HG03460 (cell line): ENCODE data around the gene CRK.

Source experiments
- ATAC-seq: cut with Tn5 transposase; IDR thresholded peaks from one replicate; pipeline ENCODE4 v1.9.1; 2021; ENCODE audit not compliant: unreplicated experiment

The CRK gene

DNA sequence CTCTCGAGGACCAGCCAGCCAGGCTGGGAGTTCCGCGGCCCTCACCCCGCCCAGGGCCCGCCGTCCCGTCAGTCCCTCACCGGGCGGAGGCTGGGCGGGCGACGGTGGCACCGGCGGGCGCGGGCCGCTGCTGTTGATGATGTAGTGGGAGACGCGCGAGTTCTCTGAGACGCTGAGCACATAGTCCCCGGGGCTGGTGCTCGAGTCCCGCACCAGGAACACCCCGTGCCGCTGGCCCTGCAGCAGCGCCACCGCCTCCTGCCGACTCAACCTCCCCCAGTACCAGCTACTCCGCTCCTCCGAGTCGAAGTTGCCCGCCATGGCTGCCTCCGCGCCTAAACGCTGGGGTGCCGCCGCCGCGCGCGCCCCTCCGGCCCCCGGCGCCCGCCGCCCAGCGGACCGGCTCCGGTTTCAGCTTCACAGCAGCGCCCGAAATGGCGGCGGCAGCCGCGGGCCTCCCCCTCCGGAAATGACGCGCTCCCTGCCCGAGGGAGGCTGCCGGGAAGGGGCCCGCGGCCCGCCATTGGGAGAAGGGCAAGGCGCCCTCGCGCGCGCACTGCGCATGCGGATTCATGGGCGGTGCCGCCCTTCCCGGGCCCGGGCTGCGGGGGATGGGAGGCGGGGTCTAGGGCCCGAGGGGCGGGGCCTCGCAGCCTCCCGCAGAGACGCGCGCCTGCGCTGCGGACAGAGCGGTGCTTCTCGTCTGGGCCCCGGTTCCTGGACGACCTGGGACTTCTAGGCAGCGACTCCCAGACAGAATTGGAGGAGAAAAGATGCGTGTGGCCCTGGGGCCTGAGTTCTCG lies at the start of gene CRK:
Gene CRK, minus strand, starts transcription at position 436 of the 803 bp plus-strand sequence. Its CDS starts 115 bp downstream, at position 321.
- peak; percentile 71 for ATAC-seq

- ATAC-seq: no peak
Measured at GRCh38 chr17:1505586-1505985, 49.6 kb upstream of the CRK start.

GRCh38 chr17:1504866-1505265 lies 48.8 kb upstream of the CRK start:
- ATAC-seq: no peak

GRCh38 chr17:1503699-1504098 lies 47.7 kb upstream of the CRK start:
- ATAC-seq: no peak

- no peak for ATAC-seq
Measured at GRCh38 chr17:1498869-1499268, 42.8 kb upstream of the CRK start.

DNA sequence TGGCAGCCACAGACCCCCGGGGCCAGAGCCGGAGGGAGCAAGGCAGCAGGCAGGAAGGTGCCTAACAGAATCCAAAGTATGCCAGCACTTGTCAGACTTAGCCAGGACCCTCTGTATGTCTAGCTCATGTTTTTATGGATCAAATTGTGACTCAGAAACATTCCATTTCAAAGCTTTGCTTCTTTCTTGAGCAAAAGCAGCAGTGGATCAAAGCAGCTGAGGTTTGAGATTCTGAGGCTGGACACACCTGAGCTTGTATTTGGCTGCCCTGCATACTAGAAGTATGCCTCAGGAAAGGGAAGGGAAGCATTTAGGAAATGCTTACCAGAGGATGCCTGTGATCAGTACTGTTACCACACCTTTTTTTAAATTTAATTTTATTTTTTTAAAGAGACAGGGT lies 42.2 kb upstream of the CRK start:
- ATAC-seq: no peak

DNA sequence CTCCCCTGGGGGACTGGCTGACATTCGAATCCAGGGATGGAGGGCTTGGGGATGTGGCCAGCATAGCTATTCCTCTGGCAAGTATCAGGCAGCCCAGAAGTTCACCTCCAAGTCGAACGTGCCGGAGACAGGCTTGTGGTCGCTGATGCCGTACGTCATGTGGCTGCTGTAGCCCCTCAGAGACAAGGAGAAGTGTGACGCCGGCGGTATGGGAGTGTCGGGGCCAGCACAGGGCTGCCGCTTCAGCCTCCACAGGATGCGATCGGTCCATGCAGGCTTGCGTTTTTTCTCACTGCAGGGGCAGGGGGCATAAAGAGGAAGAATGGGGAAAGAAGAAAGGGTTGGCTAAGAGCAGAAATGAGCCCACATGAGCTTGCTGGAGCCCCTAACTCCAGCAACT lies 41.8 kb upstream of the CRK start:
- ATAC-seq: no peak

DNA sequence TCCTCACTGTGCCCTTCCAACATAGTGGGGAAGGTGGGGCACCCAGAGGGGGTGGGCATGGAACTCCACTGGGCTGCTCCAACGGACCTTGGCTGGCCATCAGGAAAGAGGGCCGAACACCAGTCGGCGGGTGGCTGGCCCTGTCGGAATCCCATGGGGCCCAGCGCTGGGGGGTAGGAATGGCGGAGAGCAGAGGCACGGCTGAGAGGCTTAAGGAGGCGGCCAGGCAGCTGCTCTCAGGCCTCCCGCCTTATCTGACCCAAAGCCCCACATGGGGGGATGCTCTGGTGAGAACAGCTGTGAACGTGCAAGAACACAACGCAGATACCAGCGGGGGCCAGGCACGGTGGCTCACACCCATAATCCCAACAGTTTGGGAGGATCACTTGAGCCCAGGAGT lies 40.8 kb upstream of the CRK start:
- ATAC-seq: no peak

DNA sequence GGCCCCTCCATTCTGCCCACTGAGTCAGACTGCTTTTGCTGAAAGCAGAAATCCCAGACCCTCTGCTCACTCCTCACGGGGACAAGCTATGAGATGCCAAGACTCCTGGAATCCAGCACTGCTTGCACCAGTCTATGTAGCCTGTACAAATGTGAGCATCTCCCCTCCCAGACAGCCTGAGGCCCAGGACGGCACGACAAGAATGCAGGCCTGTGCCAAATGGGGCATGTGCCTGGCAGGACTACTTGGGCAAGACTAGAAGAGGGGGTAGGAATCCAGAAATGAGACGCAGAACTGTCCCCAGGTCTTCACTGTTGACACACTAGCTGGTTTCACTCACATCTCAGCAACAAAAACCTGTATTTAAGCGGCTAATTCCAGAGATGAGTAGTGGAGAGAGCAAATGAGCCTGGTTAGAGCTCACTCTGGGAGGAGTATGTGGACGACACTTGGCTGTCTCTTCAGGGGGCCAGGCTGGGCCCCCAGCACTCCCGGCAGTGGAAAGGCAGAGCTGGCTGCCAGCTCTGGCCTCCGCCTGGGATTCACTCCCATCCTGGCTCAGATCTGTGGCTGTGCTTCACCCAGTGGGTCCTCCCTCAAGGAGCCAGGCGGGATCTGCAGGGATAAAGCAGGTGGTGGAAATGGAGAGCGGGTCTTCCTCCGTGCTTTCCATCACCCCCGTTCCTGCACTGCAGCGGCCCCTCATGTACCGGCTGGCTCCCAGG lies 39.4 kb upstream of the CRK start:
- no peak for ATAC-seq

DNA sequence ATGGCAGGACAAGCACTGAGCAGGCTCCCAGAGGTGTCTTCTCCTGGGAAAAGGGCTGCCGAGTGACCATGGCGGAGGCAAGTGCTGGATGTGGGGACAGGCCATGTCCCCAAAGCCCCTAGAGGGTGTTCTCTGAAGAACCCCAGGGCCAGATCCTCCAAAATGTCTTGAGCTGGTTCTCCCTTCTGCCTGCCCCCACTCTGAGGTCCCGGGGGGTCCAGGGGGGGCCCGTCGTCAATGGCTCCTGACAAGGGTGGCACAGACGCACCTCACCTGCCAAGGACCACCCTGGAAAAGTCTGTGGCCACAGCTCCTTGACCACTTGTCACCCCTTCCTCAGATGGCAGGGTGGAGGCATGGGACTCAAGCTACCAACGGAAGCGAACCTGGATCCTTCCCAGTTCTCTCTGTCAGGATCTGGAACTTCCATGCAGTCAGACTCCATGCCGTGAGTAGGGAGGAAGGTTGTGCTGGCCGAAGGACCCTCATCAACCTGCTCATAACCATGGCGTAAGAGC lies 38.8 kb upstream of the CRK start:
- ATAC-seq: no peak

DNA sequence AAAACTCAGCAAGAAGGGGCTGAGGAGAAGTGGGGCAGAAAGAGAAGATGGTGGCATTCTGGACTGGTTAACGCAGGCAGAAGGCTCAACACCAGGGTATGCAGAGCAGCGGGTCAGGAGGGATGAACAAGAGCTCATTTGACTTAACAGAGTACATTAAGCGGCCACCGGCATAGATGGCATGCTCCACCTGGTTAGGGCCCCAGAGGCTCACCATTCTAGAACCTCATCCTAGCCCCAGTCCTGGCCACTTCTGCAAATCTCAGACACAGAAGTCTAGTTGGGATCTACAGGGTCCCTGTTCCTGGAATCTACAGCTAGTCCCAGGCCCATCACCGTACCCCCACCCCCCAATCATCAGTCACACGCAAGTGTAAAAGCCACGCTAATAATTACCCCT lies 38.2 kb upstream of the CRK start:
- ATAC-seq: no peak

DNA sequence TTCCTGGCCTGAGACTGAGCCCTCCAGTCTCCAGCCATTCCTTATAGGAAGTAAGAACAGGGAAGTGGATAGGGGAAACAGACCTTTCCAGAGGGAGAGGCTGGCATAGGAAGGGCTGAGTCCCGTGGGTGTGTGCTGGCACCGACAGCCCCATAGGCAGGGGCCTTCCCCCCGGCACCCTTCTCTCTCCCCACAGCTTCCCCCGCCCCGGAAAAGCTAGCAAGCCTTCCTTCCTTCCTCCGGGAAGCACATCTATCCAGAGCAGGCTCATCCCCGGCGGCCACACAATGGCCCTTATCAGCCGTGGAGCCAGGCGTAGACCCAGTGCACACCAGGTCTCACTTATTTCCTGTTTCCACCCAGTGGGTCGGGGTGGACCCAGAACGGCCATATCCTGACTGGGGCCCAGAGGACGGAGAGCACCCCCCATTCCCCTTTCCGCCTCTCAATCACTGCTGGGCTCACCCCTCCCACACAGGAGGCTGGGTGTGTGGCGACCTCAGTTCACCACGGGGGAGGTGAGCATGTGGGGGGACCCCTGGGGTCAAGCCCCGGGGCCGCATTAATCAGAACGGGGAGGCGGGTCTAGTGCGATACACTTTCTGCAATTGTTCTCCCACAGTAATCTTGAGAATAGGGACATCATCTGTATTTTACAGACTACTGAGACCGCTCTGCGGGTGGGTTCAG lies 37.4 kb upstream of the CRK start:
- no peak for ATAC-seq

DNA sequence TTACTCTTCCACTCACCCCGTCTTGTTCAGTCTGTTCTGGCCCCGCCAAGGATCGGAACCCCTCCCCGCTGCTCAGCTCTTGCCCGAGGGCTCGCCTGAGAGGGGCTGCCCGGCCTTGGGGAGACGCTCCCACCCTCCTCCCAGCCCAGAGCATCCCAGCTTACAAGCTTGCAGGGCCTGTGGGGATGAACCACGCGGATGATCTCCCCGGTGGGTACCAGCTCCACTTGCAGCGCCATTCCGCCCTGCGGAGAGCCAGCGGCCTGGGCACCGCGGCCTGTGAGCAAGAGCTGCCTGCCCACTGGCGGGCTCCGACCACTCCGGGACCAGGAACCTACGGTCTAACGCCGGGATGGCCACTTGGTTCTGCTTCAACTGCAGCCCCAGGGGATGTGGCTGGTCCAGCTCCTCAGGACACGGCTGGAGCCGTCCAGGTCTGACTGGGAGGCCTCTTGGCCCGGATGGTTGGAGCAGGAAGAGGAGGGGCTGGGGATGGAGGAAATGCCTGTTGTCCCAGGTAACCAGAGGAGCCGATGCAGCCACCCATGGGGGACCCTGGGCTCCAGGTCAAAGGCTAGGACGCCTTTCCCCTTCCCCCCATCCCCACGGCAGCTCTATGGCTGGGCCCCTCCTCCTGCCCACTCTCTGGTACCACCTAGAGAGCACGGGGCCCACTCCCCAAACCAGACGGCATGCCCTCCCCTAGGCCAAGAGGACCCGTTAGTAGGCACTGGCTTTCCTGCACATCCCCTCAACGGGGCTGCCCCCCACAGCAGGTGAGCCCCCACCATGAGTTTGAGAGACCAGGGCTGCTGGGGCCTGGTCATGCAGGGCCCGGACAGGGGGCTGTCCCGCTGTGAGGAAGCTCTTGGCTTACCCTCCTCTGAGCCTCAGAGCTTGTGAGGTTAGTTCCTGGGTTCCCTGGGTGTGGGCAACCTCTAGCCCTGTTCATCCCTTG lies 36.5 kb upstream of the CRK start, which contains the start of gene MYO1C:
Gene MYO1C, minus strand, starts transcription at position 438 of the 958 bp plus-strand sequence. Its CDS starts 199 bp downstream, at position 239.
- no peak for ATAC-seq

- ATAC-seq: no peak
Measured at GRCh38 chr17:1491443-1492248, 35.6 kb upstream of the CRK start.

DNA sequence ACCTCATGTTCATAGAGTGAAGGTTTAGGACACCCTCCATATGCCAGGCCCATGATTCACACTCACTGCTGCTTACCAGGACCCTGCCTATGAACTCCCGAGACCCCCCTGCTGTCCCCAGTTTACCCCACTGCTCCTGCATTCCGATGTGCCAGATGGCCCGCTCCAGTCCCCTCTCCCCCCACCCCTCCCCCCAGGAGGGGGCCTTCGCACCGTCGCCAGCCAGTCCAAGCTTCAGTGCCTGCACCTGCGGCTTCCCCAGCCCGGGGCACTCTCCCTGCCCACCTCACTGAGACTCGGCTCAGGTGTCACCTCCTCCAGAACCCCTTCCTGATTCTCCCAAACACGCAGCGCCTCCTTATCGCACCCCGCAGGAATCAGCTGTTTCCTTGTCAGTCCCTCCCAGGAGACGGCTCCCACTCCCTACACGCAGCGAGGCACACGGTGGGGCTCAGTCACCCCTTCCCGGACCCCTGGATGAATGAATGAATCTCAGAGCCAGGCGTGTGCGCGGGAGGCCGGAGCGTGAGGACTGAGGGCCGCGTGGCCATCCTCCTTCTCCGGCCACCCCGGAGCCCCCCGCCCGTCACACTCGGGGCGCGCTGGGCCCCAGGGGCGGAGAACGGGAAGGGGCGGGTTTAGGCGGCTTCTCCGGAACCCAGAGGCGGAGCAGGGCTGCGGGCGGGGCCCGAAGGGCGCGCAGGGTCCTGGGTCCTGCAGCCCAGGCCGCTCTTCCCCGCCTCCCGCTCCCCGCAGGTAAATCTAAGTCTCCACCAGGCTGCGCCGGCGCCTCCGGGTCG lies 34.8 kb upstream of the CRK start:
- ATAC-seq: peak; percentile 31

- ATAC-seq: no peak
Measured at GRCh38 chr17:1488826-1489270, 32.8 kb upstream of the CRK start.

DNA sequence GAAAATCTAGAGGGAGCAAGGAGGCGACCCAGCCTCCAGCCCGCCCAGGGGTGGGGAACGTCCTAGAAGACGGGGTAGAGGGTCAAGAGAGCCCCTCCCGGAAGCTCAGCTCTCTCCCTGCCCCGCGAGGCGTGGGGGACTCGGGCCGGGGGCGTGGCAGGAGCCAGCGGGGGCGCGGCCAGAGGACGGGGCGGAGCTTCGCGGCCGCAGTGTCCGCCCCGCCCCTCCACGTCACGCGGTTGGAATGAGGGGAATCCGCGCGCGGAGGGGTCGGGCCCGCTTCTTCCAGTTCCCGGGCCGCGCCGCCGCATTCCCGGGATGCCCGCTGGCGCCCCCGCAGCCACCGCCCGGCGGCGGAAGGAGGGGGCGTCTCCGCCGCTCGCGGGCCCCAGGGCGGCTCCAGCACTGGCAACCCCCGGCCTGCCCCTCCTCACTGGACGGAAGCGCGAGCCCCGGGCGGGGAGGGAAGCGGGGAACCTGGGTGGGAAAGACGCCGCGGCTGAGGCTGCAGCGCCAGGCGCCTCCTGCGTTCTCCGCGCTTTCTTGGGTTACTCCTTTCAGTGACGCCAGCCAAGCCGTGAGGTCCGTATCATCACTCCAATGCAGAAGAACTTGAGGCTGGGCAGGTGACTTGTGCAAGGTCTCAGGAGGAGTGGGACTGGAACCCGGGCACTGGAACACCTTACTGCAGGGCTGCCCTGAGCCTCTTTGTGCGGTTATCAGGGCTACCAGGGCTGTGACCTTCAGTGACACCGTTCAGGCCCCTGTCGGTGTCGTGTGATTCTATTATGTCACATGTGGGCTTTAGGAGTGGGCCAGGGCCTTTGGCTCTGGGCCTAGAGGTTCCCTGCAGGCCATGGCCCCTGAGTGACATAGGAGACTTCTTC lies 32.1 kb upstream of the CRK start:
- peak; percentile 26 for ATAC-seq
